Neural cell (in vitro differentiated cells): ENCODE data around the gene AQP5.

Experiments used
- EP300 ChIP-seq: fragments of 450-650 bp; conservative IDR thresholded peaks from 2 replicates; pipeline ENCODE4 v1.6.1; 2014; ENCODE audit warnings: antibody characterized with exemption, mild to moderate bottlenecking, moderate library complexity; ENCODE audit not compliant: poor library complexity, severe bottlenecking
- EZH2 ChIP-seq: fragments of 200-600, 300-800 bp; shearing (Covaris generic), sonication (generic); IDR thresholded peaks from 2 replicates; pipeline ENCODE4 v1.6.1; 2014; ENCODE audit warnings: antibody characterized with exemption, low read length, borderline replicate concordance, mild to moderate bottlenecking; ENCODE audit not compliant: insufficient read depth, poor library complexity, severe bottlenecking
- MXI1 ChIP-seq: fragments of 450-650 bp; conservative IDR thresholded peaks from 2 replicates; pipeline ENCODE4 v1.6.1; 2014; ENCODE audit warnings: antibody characterized with exemption, mild to moderate bottlenecking; ENCODE audit not compliant: poor library complexity, severe bottlenecking
- POLR2AphosphoS5 ChIP-seq: IDR thresholded peaks from 2 replicates; pipeline ENCODE4 v1.6.1; 2012
- RAD21 ChIP-seq: fragments of 450-650 bp; conservative IDR thresholded peaks from 2 replicates; pipeline ENCODE4 v1.6.1; 2014; ENCODE audit warnings: antibody characterized with exemption, mild to moderate bottlenecking, moderate library complexity
- SMC3 ChIP-seq: fragments of 450-650 bp; conservative IDR thresholded peaks from 2 replicates; pipeline ENCODE4 v1.6.1; 2014; ENCODE audit warnings: antibody characterized with exemption, mild to moderate bottlenecking, moderate library complexity; ENCODE audit not compliant: poor library complexity
- TAF1 ChIP-seq: IDR thresholded peaks from 2 replicates; pipeline ENCODE4 v1.6.1; 2012; ENCODE audit warnings: low read depth
- TF ChIP-seq, protein P1 (sequence below): fragments of 450-650 bp; IDR thresholded peaks from 2 replicates; pipeline ENCODE4 v1.5.1; 2014; ENCODE audit warnings: antibody characterized with exemption, mild to moderate bottlenecking, moderate library complexity; ENCODE audit not compliant: poor library complexity, severe bottlenecking
- TF ChIP-seq, protein P2 (sequence below): IDR thresholded peaks from 2 replicates; pipeline ENCODE4 v1.6.1; 2012; ENCODE audit warnings: borderline replicate concordance

DNA sequence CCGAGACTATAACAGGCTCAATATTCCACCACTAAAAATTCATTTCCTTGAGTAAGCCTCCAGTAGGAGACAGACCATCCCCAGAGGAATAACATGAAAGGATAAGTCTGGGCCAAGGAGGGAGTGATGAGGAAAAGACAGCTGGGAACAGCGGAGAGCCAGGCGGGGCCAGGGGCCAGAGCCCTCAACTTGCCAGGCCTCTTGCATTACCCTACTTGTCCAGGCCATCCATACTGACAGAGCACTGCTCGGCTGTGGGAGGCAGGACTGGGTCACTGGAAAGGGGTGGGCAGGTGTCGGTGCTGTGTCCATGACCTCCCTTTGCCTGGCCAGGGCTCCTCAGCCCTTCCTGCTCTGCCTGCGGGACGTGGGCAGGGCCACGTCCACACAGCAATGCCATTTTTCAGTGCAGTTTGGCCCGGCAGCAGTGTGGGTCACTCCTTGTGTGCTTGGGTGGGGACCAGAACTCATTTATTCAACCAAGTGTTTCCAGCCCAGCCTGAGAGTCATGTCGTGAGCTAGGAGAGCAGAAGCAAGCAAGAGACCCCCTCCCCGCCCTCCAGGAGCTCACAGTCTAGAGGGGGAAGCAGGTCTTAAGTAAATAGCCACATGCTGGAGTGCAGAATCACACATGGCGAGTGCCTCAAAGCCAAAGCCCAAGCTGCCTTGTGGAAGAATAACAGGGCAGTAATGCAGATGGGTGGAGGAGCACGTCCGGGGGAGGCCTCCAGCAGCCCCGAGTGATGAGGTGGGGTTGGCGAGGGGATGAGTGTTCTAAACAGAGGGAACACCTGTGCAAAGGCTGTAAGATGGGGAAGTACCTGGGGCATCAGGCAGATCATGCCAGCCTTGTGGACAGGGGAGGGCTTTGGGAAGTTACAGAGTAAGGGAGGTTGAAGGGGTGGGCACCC is 49.1 kb upstream of the AQP5 start:
- TF ChIP-seq, protein P1, sequence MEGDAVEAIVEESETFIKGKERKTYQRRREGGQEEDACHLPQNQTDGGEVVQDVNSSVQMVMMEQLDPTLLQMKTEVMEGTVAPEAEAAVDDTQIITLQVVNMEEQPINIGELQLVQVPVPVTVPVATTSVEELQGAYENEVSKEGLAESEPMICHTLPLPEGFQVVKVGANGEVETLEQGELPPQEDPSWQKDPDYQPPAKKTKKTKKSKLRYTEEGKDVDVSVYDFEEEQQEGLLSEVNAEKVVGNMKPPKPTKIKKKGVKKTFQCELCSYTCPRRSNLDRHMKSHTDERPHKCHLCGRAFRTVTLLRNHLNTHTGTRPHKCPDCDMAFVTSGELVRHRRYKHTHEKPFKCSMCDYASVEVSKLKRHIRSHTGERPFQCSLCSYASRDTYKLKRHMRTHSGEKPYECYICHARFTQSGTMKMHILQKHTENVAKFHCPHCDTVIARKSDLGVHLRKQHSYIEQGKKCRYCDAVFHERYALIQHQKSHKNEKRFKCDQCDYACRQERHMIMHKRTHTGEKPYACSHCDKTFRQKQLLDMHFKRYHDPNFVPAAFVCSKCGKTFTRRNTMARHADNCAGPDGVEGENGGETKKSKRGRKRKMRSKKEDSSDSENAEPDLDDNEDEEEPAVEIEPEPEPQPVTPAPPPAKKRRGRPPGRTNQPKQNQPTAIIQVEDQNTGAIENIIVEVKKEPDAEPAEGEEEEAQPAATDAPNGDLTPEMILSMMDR: no peak
- TF ChIP-seq, protein P2, sequence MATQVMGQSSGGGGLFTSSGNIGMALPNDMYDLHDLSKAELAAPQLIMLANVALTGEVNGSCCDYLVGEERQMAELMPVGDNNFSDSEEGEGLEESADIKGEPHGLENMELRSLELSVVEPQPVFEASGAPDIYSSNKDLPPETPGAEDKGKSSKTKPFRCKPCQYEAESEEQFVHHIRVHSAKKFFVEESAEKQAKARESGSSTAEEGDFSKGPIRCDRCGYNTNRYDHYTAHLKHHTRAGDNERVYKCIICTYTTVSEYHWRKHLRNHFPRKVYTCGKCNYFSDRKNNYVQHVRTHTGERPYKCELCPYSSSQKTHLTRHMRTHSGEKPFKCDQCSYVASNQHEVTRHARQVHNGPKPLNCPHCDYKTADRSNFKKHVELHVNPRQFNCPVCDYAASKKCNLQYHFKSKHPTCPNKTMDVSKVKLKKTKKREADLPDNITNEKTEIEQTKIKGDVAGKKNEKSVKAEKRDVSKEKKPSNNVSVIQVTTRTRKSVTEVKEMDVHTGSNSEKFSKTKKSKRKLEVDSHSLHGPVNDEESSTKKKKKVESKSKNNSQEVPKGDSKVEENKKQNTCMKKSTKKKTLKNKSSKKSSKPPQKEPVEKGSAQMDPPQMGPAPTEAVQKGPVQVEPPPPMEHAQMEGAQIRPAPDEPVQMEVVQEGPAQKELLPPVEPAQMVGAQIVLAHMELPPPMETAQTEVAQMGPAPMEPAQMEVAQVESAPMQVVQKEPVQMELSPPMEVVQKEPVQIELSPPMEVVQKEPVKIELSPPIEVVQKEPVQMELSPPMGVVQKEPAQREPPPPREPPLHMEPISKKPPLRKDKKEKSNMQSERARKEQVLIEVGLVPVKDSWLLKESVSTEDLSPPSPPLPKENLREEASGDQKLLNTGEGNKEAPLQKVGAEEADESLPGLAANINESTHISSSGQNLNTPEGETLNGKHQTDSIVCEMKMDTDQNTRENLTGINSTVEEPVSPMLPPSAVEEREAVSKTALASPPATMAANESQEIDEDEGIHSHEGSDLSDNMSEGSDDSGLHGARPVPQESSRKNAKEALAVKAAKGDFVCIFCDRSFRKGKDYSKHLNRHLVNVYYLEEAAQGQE: no peak
- no peak for TF ChIP-seq EZH2
- no peak for TF ChIP-seq RAD21
- TF ChIP-seq EP300: no peak
- no peak for TF ChIP-seq POLR2AphosphoS5
- no peak for TF ChIP-seq SMC3
- TF ChIP-seq TAF1: no peak
- no peak for TF ChIP-seq MXI1
